HepG2 (cell line): ENCODE results near the gene LCE3D.

Experiments used
- CTCF ChIP-seq: sonication (generic); formaldehyde crosslinking; IDR thresholded peaks from 2 replicates; pipeline ENCODE4 v1.5.0; 2020; ENCODE audit warnings: mild to moderate bottlenecking, missing genetic modification reagents, moderate library complexity
- ETV5 ChIP-seq: IDR thresholded peaks from 2 replicates; pipeline ENCODE4 v1.6.1; 2018; ENCODE audit warnings: missing biosample characterization, missing genetic modification reagents, inconsistent platforms, borderline replicate concordance
- MBD4 ChIP-seq: IDR thresholded peaks from 2 replicates; pipeline ENCODE4 v1.6.1; 2012; ENCODE audit warnings: low read length, inconsistent platforms, borderline replicate concordance
- TSC22D2 ChIP-seq: sonication (generic); formaldehyde crosslinking; IDR thresholded peaks from 2 replicates; pipeline ENCODE4 v1.5.1; 2020; ENCODE audit warnings: missing genetic modification reagents, mild to moderate bottlenecking, borderline replicate concordance
- ZBTB4 ChIP-seq: sonication (generic); formaldehyde crosslinking; IDR thresholded peaks from 2 replicates; pipeline ENCODE4 v1.4.0; 2020; ENCODE audit warnings: missing genetic modification reagents, mild to moderate bottlenecking, borderline replicate concordance
- ZNF136 ChIP-seq: sonication (generic); formaldehyde crosslinking; IDR thresholded peaks from 2 replicates; pipeline ENCODE4 v1.8.1; 2022; ENCODE audit warnings: low read depth, mild to moderate bottlenecking, moderate library complexity, missing genetic modification reagents
- ZNF800 ChIP-seq: sonication (generic); formaldehyde crosslinking; IDR thresholded peaks from 2 replicates; pipeline ENCODE4 v1.4.0; 2020; ENCODE audit warnings: missing genetic modification reagents

- no peak for TF ChIP-seq MBD4
- TF ChIP-seq TSC22D2, result no peak
- no peak for TF ChIP-seq ETV5
- no peak for TF ChIP-seq ZBTB4 (CRISPR knock-in tag)
- TF ChIP-seq CTCF (CRISPR knock-in tag), result no peak
- TF ChIP-seq ZNF800 (CRISPR knock-in tag), result no peak
- TF ChIP-seq ZNF136 (CRISPR knock-in tag), result no peak
Measured at GRCh38 chr1:152613511-152613910, 33.2 kb upstream of the LCE3D start, which contains the start of gene LCE3B.
